Thymus (tissue), 11 donors: ENCODE results near the gene SDR9C7. TPM values are rescaled to one million over a fixed set of nuclear protein-coding genes. Genes with fewer than 3 reads are reported as not detected.
"Not testable (repeated sequence)": the region's sequence is repeated elsewhere in the genome, so short reads cannot be mapped to it uniquely, and the experiment has no call there.

Experiments used
- DNase-seq, 9 donors: peaks; one replicate each; pipeline ENCODE4 v3.0.0-alpha.2; 2013; ENCODE audit warnings: low spot score in 9 of 9, low read depth in 6 of 9, missing footprints in 1 of 9
- H3K27ac ChIP-seq, 2 donors: one replicate each; pipeline ENCODE4 v1.5.1; 2013; ENCODE audit warnings: control low read depth in 1 of 2, low read depth in 1 of 2, low read length in 1 of 2, mild to moderate bottlenecking in 1 of 2, moderate library complexity in 1 of 2
- H3K27me3 ChIP-seq, 2 donors: one replicate each; pipeline ENCODE4 v1.5.1; 2013; ENCODE audit warnings: low read length in 1 of 2; ENCODE audit not compliant: control insufficient read depth in 2 of 2, insufficient read depth in 1 of 2
- H3K36me3 ChIP-seq, 2 donors: one replicate each; pipeline ENCODE4 v1.5.1; 2013; ENCODE audit warnings: low read length in 1 of 2, mild to moderate bottlenecking in 1 of 2, moderate library complexity in 1 of 2; ENCODE audit not compliant: control insufficient read depth in 2 of 2, insufficient read depth in 2 of 2
- H3K4me1 ChIP-seq, 2 donors: one replicate each; pipeline ENCODE4 v1.5.1; 2013; ENCODE audit warnings: low read length in 2 of 2; ENCODE audit not compliant: control insufficient read depth in 2 of 2, insufficient read depth in 2 of 2
- H3K4me3 ChIP-seq, 2 donors: one replicate each; pipeline ENCODE4 v1.5.1; 2013; ENCODE audit warnings: low read length in 2 of 2, control low read depth in 1 of 2, mild to moderate bottlenecking in 1 of 2
- H3K9me3 ChIP-seq, 2 donors: one replicate each; pipeline ENCODE4 v1.5.1; 2013; ENCODE audit warnings: low read length in 1 of 2, mild to moderate bottlenecking in 1 of 2; ENCODE audit not compliant: control insufficient read depth in 2 of 2, insufficient read depth in 1 of 2
- WGBS: extraction: QIAGEN DNeasy Blood & Tissue Kit; methylation state at CpG from one replicate; pipeline ENCODE4 v1.1.7; 2013; 5-methylcytosine and 5-hydroxymethylcytosine counted together
- polyA plus RNA-seq: library from polyadenylated mRNA; stranded (reverse); fragments of 200-250 nt; gene quantifications from one replicate; pipeline ENCODE4 v1.2.3, GENCODE V29; 2013
- total RNA-seq: library from RNA; stranded (reverse); fragments of 120-200 nt; gene quantifications from one replicate; pipeline ENCODE4 v1.2.4, GENCODE V29; 2013
- donor health status: healthy.

The SDR9C7 gene
- total and polyA plus RNA-seq, 2 donors = 0.33 to 2.3 TPM

GRCh38 chr12:56954958-56955355 lies 20.7 kb upstream of the SDR9C7 start:
- Histone ChIP-seq H3K9me3 (peaks cover 0 to 14% of the 10 kb centered on the region in 2 donors), H3K27me3 (no peaks in the 10 kb centered on the region), H3K36me3 (no peaks in the 10 kb centered on the region), H3K4me3 (no peak overlapping the region), H3K4me1 (no peaks in the 10 kb centered on the region), H3K27ac (no peak overlapping the region)
- WGBS = 93% methylated on average over 6 of the region's 6 CpGs
- no peak for DNase-seq

DNA sequence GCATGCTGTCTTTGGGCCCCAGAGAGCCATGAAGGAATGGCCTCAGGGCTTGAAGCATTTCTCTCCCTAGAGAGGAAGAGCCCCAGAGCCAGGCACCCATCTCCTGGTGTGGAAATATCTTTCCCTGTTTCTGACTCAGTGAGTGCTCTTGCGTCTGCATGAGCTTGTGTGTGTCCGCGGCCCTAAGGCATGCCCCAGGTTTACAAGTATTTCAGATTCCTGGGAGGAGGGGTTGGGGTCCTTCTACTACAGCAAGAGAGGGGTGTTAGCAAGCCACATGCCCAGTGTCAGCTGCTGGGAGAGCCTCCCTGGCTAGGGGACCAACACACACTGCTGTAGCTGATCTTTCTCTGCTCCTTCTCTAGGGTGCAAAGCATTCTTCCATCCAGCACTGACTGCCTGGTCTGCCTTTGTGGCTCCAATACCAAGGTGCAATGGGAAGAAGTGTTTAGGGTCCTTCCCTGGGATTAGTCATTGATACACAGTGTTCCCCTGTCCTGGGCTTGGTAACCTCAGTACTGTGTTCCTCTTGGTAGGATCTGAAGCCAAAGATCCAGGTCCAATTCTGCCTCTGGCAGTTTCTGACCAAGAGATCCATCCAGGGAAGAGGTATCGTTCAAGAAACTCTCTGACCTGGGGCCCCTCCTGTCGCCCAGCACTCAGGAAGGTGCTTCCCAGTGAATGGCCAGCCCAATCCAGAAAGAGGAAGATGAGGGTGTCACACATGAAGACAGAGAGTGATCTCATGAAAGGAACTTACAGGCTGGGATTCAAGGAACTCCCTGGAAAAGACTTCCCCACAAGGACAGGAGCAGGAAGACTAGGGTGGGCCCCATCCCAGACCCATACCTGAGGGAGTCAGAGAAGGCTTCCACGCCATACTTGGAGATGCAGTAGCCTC lies 20.1 kb upstream of the SDR9C7 start:
- no peak for DNase-seq
- WGBS = 98% methylated on average over 6 of the region's 6 CpGs
- no peak overlapping the region for H3K27ac ChIP-seq
- no peak overlapping the region for H3K4me3 ChIP-seq
- H3K4me1 ChIP-seq = no peaks in the 10 kb centered on the region
- no peaks in the 10 kb centered on the region for H3K27me3 ChIP-seq
- H3K36me3 ChIP-seq = no peaks in the 10 kb centered on the region
- peaks cover 0 to 14% of the 10 kb centered on the region in 2 donors for H3K9me3 ChIP-seq

DNA sequence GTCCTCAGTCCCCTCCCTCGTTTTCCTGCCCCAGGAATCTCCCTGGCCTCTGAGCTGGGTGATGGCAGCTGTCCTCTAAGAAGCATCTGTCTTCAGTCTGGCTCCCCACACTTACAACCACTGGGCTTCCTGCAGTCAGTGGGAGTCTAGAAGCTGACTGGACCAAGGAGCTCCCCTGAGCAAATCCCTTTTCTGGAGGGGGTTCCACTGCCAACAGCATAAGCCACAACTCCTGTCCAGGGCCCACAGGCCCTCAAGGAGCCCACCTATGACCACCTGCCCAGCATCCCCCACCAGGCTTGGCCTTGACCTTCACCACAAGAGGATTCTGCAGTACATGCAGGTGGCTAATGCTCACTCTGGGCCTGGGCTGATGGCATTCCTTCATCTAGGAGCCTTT lies 19.1 kb upstream of the SDR9C7 start:
- no peaks in the 10 kb centered on the region for H3K36me3 ChIP-seq
- peaks cover 0 to 10% of the 10 kb centered on the region in 2 donors for H3K9me3 ChIP-seq
- H3K4me3 ChIP-seq = no peak overlapping the region
- no peak overlapping the region for H3K27ac ChIP-seq
- H3K4me1 ChIP-seq = no peaks in the 10 kb centered on the region
- DNase-seq = no peak
- H3K27me3 ChIP-seq = no peaks in the 10 kb centered on the region
- 49% methylated on average over 1 of the region's 1 CpG for WGBS

DNA sequence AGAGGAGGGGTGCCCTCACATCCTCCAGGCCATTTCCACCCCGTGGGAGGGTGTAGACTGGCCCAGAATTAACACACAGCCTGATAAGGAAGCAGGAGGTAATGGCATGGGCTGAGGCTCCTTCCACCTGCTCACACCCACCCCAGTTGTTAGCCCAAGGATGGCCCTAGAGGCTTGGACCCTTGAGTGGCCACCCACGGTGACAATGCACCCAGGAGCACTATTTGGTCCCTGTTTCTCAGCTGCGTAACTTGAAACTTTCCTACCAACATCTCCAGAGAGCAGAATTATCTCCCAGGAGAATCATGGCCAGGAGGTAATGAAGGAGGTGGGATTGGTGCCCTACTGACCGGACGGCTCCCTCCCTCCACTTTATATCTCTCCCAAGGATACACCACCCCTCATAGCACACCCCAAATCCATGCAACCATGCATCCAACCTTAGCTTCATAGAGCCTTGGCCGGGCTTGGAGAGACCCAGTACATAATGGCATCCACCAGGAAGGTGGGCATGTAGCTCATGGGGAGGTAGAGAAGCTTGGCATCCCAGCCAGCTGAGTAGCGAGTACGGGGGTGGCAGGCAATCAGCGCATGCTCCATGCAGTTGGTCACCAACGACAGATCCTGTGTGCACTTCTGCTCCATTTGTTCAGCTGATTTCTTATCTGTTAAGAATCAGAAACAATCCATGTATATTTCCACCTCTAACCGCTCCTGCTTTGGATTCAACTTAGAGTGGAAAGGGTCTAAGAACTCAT lies 17.6 kb upstream of the SDR9C7 start:
- no peak for DNase-seq
- Histone ChIP-seq H3K4me1 (no peaks in the 10 kb centered on the region), H3K4me3 (no peak overlapping the region), H3K9me3 (no peaks in the 10 kb centered on the region), H3K27me3 (no peaks in the 10 kb centered on the region), H3K27ac (no peak overlapping the region), H3K36me3 (no peaks in the 10 kb centered on the region)
- 97% methylated on average over 11 of the region's 11 CpGs for WGBS

GRCh38 chr12:56948881-56949280 lies 14.7 kb upstream of the SDR9C7 start:
- no peak for DNase-seq
- no peaks in the 10 kb centered on the region for H3K27me3 ChIP-seq
- no peaks in the 10 kb centered on the region for H3K4me1 ChIP-seq
- H3K9me3 ChIP-seq = no peaks in the 10 kb centered on the region
- H3K36me3 ChIP-seq = no peaks in the 10 kb centered on the region
- WGBS = 98% methylated on average over 2 of the region's 2 CpGs
- H3K4me3 ChIP-seq = no peak overlapping the region
- H3K27ac ChIP-seq = no peak overlapping the region

GRCh38 chr12:56948457-56948777 lies 14.2 kb upstream of the SDR9C7 start:
- Histone ChIP-seq H3K4me3 (no peak overlapping the region), H3K36me3 (no peaks in the 10 kb centered on the region), H3K27me3 (no peaks in the 10 kb centered on the region), H3K9me3 (no peaks in the 10 kb centered on the region), H3K4me1 (no peaks in the 10 kb centered on the region), H3K27ac (no peak overlapping the region)
- DNase-seq = no peak

GRCh38 chr12:56947633-56948456 lies 13.6 kb upstream of the SDR9C7 start:
- no peaks in the 10 kb centered on the region for H3K4me1 ChIP-seq
- H3K27ac ChIP-seq = no peak overlapping the region
- no peaks in the 10 kb centered on the region for H3K36me3 ChIP-seq
- no peak for DNase-seq
- H3K27me3 ChIP-seq = no peaks in the 10 kb centered on the region
- H3K4me3 ChIP-seq = no peak overlapping the region
- 97% methylated on average over 6 of the region's 6 CpGs for WGBS
- no peaks in the 10 kb centered on the region for H3K9me3 ChIP-seq

- 97% methylated on average over 4 of the region's 4 CpGs for WGBS
- no peak for DNase-seq
- Histone ChIP-seq H3K27me3 (no peaks in the 10 kb centered on the region), H3K4me1 (no peaks in the 10 kb centered on the region), H3K36me3 (no peaks in the 10 kb centered on the region), H3K27ac (no peak overlapping the region), H3K4me3 (no peak overlapping the region), H3K9me3 (no peaks in the 10 kb centered on the region)
These were observed 9.7 kb upstream of the SDR9C7 start for GRCh38 chr12:56943878-56944277.

DNA sequence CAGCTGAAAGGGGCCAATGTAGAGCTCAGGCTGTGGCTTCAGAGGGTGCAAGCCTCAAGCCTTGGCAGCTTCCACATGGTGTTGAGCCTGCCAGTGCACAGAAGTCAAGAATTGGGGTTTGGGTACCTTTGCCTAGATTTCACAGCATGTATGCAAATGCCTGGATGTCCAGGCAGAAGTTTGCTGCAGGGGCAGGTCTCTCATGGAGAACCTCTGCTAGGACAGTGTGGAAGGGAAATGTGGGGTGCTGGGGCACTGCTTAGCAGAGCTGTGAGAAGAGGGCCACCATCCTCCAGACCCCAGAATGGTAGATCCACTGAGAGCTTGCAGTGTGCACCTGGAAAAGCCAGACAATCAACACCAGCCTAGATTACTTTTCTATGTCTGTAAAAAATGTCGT lies 9.2 kb upstream of the SDR9C7 start:
- not testable (repeated sequence) for H3K4me3 ChIP-seq, H3K9me3 ChIP-seq, H3K4me1 ChIP-seq, H3K27me3 ChIP-seq, H3K36me3 ChIP-seq, H3K27ac ChIP-seq, DNase-seq
- 97% methylated on average over 1 of the region's 1 CpG for WGBS
